Jurkat, Clone E6-1 (cell line): ENCODE data around the gene TMA7B. TPM values are rescaled to one million over a fixed set of nuclear protein-coding genes. Genes with fewer than 3 reads are reported as not detected.
A peak's percentile ranks its signal among the peaks of the same experiment; 100 is the strongest.

Source experiments
- DNase-seq: peaks from one replicate; pipeline ENCODE4 v3.0.0-alpha.2; 2011; ENCODE audit warnings: low read depth, low spot score
- H3K4me3 ChIP-seq: 2 replicates; pipeline ENCODE4 v1.5.1; 2011; ENCODE audit warnings: mild to moderate bottlenecking, low read length, control low read depth, moderate library complexity
- polyA plus RNA-seq: library from polyadenylated mRNA; unstranded; fragments of >200 nt; gene quantifications from one replicate; pipeline ENCODE4 v1.2.1, GENCODE V29; 2012; ENCODE audit warnings: missing spikeins; ENCODE audit not compliant: insufficient read length, insufficient read depth

Gene TMA7B
- polyA plus RNA-seq = 0.71 TPM

- no peak for DNase-seq
- H3K4me3 ChIP-seq = no peak within 1 kb of the TSS
Measured at GRCh38 chr22:39959640-39960447, at the start of gene TMA7B. Gene TMA7B, plus strand, starts transcription at chr22:39960397. Its CDS starts 3,978 bp downstream, at chr22:39964375.

GRCh38 chr22:39910876-39911613 lies 49.2 kb upstream of the TMA7B start:
- no peak overlapping the region for H3K4me3 ChIP-seq
- no peak for DNase-seq

GRCh38 chr22:39913321-39913720 lies 46.9 kb upstream of the TMA7B start:
- DNase-seq = no peak
- H3K4me3 ChIP-seq = no peak overlapping the region

- no peak for DNase-seq
Measured at GRCh38 chr22:39913886-39914285, 46.3 kb upstream of the TMA7B start.

GRCh38 chr22:39914584-39914983 lies 45.6 kb upstream of the TMA7B start:
- no peak for DNase-seq
- H3K4me3 ChIP-seq = no peak overlapping the region

More at GRCh38 chr22:39913886-39914285, 46.3 kb upstream of the TMA7B start:
- H3K4me3 ChIP-seq = no peak overlapping the region

- no peak for DNase-seq
- H3K4me3 ChIP-seq = no peak overlapping the region
Measured at GRCh38 chr22:39915295-39915726, 44.9 kb upstream of the TMA7B start.

GRCh38 chr22:39916496-39916895 lies 43.7 kb upstream of the TMA7B start:
- no peak overlapping the region for H3K4me3 ChIP-seq
- no peak for DNase-seq

- H3K4me3 ChIP-seq = no peak overlapping the region
- DNase-seq = no peak
Measured at GRCh38 chr22:39917197-39917643, 43.0 kb upstream of the TMA7B start.

- H3K4me3 ChIP-seq = no peak overlapping the region
- no peak for DNase-seq
Measured at GRCh38 chr22:39917776-39918495, 42.3 kb upstream of the TMA7B start.

GRCh38 chr22:39920134-39920743 lies 40.0 kb upstream of the TMA7B start:
- H3K4me3 ChIP-seq = no peak overlapping the region
- no peak for DNase-seq

- DNase-seq = no peak
- no peak overlapping the region for H3K4me3 ChIP-seq
Measured at GRCh38 chr22:39923696-39924095, 36.5 kb upstream of the TMA7B start.

GRCh38 chr22:39924286-39924685 lies 35.9 kb upstream of the TMA7B start:
- no peak for DNase-seq
- H3K4me3 ChIP-seq = no peak overlapping the region

- no peak for DNase-seq
- peak overlapping the region; percentile 85; the same call in 1 of the 2 replicates for H3K4me3 ChIP-seq
Measured at GRCh38 chr22:39925273-39925672, 34.9 kb upstream of the TMA7B start.

- peak overlapping the region; percentile 85 for H3K4me3 ChIP-seq
- DNase-seq = peak; percentile 91
Measured at GRCh38 chr22:39925909-39926679, 34.1 kb upstream of the TMA7B start.

- DNase-seq = no peak
- peak overlapping the region; percentile 85 for H3K4me3 ChIP-seq
Measured at GRCh38 chr22:39926753-39927152, 33.4 kb upstream of the TMA7B start.

- H3K4me3 ChIP-seq = peak overlapping the region; percentile 85
- peak; percentile 67 for DNase-seq
Measured at GRCh38 chr22:39927544-39927943, 32.7 kb upstream of the TMA7B start.

GRCh38 chr22:39928536-39929520 lies 31.4 kb upstream of the TMA7B start:
- DNase-seq = no peak
- peak overlapping the region; percentile 85 for H3K4me3 ChIP-seq
